ENCODE results near the gene ZDHHC12. TPM values are rescaled to one million over a fixed set of nuclear protein-coding genes. Genes with fewer than 3 reads are reported as not detected.
A peak's percentile ranks its signal among the peaks of the same experiment; 100 is the strongest.
"Not testable (repeated sequence)": the region's sequence is repeated elsewhere in the genome, so short reads cannot be mapped to it uniquely, and the experiment has no call there.

Gene ZDHHC12
- total and polyA plus RNA-seq, 3 donors from 2014 or later = 36.4 to 57.5 (median 39.3) TPM

DNA sequence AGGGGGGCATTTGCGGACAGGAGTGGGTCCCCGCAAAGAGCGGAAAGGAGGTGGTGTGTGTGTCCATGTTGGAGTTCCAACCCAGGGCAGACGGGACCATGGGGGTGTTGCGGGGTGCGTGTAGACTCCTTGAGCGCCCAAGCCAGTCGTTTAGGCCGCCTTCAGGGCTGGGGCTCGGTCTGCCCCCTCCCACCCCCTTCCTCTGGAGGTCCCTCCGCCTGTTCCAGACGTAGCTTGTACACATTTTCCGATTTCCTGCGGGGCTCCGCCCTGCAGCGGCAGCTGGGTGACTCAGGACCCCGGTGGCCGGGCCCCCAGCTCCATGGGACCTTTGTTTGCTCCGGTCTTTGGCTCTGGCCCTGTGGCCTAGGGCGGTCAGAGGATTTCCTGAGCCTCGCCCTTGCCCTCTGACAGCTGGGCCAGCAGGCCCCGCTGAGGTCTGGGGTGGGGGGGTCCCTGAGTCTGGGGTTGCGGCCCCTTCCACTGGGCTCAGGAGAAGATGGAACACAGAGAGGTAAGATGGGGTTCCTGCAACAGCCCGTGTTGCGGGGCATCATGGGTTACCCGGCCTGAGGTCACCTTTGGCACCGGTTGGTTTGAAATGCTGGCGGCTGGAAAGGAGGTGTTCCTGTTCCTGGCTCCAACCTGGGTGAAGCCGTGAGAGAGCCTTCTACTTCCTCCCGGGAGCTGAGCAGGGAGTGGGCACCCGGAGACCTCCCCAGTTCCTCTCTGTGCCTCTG, 20.1 kb downstream of the ZDHHC12 start:
- no peaks in the 10 kb centered on the region for H3K9me3 ChIP-seq
- intact Hi-C loops (cut with DNase I; ENCODE audit: low total_unique reads) = no loop called here
- H3K27ac ChIP-seq = peak overlapping the region; percentile 24 to 80
- TF ChIP-seq POLR2A (IDR thresholded peaks at IDR 0.05) (no peak), CTCF (IDR thresholded peaks at IDR 0.05) (no peak)
- H3K4me3 ChIP-seq = peak overlapping the region; percentile 69 to 71
- DNase-seq = no peak
- no peaks in the 10 kb centered on the region for H3K27me3 ChIP-seq
- peaks cover 7% of the 10 kb centered on the region for H3K4me1 ChIP-seq
- 70 to 74% methylated on average over 19 to 31 of the region's 31 CpGs for WGBS, 2 donors
- H3K36me3 ChIP-seq (ENCODE audit: low read depth, missing control alignments) = no peaks in the 10 kb centered on the region

GRCh38 chr9:128702949-128703615, 20.8 kb downstream of the ZDHHC12 start:
- WGBS, 2 donors = 5 to 7% methylated on average over 13 to 48 of the region's 55 CpGs
- H3K4me1 ChIP-seq = peaks cover 7% of the 10 kb centered on the region
- DNase-seq = peak; percentile 25
- H3K36me3 ChIP-seq (ENCODE audit: low read depth, missing control alignments) = no peaks in the 10 kb centered on the region
- intact Hi-C loops (cut with DNase I; ENCODE audit: low total_unique reads) = no loop called here
- no peaks in the 10 kb centered on the region for H3K27me3 ChIP-seq
- peak overlapping the region; percentile 69 to 71 for H3K4me3 ChIP-seq
- H3K27ac ChIP-seq = peak overlapping the region; percentile 24 to 80
- no peak for TF ChIP-seq POLR2A (IDR thresholded peaks at IDR 0.05)
- TF ChIP-seq CTCF (IDR thresholded peaks at IDR 0.05) = no peak
- no peaks in the 10 kb centered on the region for H3K9me3 ChIP-seq

- Histone ChIP-seq H3K4me1 (peaks cover 7% of the 10 kb centered on the region), H3K27me3 (no peaks in the 10 kb centered on the region), H3K36me3 (ENCODE audit: low read depth, missing control alignments) (no peaks in the 10 kb centered on the region), H3K4me3 (peak within 1 kb of the TSS; percentile 69 to 71), H3K9me3 (no peaks in the 10 kb centered on the region), H3K27ac (peak within 1 kb of the TSS; percentile 24 to 80)
- DNase-seq = peak; percentile 89
- intact Hi-C loops (cut with DNase I; ENCODE audit: low total_unique reads) = no loop called here
- 0% methylated on average over 5 to 25 of the region's 65 CpGs for whole genome bisulfite sequencing, 2 donors
- TF ChIP-seq POLR2A (IDR thresholded peaks at IDR 0.05) (no peak), CTCF (IDR thresholded peaks at IDR 0.05) (peak; percentile 83 to 89 (median 86))
Measured at GRCh38 chr9:128702445-128702948, 21.4 kb downstream of the ZDHHC12 start, which contains the start of gene PKN3. Gene PKN3 (plus strand): TSS chr9:128702503. CDS start chr9:128702916, 413 bp downstream.

DNA sequence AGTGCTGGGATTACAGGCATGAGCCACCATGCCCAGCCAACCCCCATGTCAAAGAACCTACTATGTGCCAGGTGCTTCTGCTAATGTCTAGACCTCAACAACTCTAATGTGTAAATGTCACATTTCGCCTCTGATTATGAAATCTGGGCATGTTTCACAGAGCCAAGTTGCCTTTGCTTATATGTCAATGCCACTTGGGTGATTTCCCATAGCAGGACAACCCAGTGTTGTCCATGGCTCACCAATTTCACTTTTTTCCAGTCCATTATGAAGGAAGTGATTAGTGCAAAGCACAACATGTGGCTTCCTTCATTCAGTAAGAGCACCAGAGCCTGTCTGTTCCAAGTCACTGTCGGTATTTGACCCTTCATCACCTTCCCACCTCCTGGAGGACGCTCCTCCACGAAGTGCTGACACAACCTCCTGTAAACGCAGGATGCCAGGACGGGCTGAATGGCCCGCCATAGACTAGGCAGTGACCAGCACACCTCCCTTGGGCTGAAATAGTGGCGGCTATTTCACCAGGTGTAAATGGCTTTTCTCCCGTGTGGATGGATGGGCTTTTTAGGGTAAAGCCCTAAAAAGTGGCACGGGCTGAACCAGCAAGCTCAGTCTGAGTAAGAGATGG, 22.6 kb downstream of the ZDHHC12 start:
- no peaks in the 10 kb centered on the region for H3K36me3 ChIP-seq (ENCODE audit: low read depth, missing control alignments)
- intact Hi-C loops (cut with DNase I; ENCODE audit: low total_unique reads) = no loop called here
- WGBS, 2 donors = 47 to 55% methylated on average over 10 of the region's 10 CpGs
- no peak overlapping the region for H3K4me3 ChIP-seq
- no peak overlapping the region for H3K27ac ChIP-seq
- H3K27me3 ChIP-seq = no peaks in the 10 kb centered on the region
- DNase-seq = no peak
- H3K4me1 ChIP-seq = peaks cover 7% of the 10 kb centered on the region
- TF ChIP-seq CTCF (IDR thresholded peaks at IDR 0.05) (no peak), POLR2A (IDR thresholded peaks at IDR 0.05) (no peak)
- H3K9me3 ChIP-seq = no peaks in the 10 kb centered on the region

GRCh38 chr9:128699096-128699795, 24.7 kb downstream of the ZDHHC12 start:
- H3K9me3 ChIP-seq; DNase-seq; H3K4me1 ChIP-seq; intact Hi-C loops (cut with DNase I; ENCODE audit: low total_unique reads); H3K36me3 ChIP-seq (ENCODE audit: low read depth, missing control alignments); H3K27me3 ChIP-seq; H3K4me3 ChIP-seq; H3K27ac ChIP-seq: not testable (repeated sequence)
- WGBS, 2 donors = 91 to 95% methylated on average over 30 of the region's 30 CpGs

Measured in testis (tissue), 3 donors.